Stimulated activated CD8-positive, alpha-beta memory T cell treated with anti-CD3 and anti-CD28 coated beads, Interleukin-4, amount 100 ng/mL, for 48 hours (primary cell): ENCODE measurements around the gene OBP2A.

Source experiments
- DNase-seq: peaks from one replicate; pipeline ENCODE4 v3.0.0-alpha.2; 2020

OBP2A gene

DNA sequence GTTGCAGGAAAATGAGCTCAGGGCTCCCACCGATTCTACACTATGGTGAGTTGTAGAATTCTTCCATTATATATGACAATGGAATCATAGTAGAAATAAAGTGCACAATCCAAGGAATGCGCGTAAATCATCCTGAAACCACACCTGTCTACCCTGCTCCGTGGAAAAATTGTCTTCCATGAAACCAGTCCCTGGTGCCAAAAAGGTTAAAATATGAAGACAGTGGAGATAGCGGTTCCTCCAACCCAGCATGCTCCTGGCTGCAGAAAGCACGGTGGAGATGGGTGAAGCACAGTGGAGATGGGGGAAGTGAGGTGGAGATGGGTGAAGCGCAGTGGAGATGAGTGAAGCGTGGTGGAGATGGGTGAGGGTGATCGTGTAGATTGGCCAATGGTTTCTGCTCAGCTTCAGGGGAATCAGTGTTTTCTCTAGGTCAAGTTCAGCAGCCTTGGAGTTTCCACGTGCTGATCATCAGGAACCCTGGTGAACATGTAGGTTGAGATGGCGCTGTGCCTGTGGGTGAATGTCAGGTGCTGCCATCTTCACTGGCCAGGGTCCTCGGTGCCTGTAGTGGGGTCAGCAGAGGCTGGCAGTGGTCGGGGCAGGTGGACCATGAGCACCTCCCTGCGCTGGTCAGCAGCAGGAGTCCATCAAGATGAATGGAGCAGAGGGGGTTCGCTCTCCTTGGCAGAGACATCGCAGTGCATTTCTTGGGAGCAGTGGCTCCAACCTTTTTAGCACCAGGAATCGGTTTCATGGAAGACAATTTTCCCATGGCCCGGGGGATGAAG, 35.9 kb downstream of the OBP2A start:
- no peak for DNase-seq

DNA sequence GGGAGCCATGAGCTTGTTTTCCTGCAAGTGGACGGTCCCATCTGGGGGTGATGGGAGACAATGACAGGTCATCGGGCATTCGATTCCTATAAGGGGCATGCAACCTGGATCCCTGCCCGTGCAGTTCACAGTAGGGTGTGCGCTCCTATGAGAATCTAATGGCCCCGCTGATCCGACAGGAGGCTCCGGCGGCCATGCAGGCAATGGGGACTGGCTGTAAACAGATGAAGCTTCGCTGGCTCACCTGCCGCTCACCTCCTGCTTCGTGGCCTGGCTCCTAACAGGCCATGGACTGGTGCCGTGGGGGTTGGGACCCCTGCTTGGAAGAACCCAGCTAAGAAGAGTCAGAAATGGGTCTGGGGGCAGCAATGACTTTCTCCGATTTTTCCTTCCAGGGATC, 36.6 kb downstream of the OBP2A start:
- DNase-seq = no peak

GRCh38 chr9:135582966-135583687, 37.2 kb downstream of the OBP2A start:
- no peak for DNase-seq

DNA sequence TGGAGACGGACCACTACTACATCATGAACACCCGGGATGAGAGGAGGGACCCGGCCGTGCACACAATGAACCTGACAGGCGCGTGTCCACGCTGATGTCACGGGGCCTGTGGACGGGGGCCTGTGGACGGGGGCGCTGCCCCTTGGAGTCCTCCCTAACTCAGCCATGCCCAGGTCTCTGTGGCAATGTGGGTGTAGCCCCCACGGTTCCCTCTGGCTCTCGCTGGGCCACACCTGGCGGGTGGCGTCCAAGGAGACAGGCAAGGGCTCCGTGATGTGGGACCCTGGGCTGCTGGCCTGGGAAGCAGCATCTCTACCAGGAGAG, 37.7 kb downstream of the OBP2A start:
- DNase-seq = no peak

- no peak for DNase-seq
These were observed 38.4 kb downstream of the OBP2A start for GRCh38 chr9:135584371-135584770.

DNA sequence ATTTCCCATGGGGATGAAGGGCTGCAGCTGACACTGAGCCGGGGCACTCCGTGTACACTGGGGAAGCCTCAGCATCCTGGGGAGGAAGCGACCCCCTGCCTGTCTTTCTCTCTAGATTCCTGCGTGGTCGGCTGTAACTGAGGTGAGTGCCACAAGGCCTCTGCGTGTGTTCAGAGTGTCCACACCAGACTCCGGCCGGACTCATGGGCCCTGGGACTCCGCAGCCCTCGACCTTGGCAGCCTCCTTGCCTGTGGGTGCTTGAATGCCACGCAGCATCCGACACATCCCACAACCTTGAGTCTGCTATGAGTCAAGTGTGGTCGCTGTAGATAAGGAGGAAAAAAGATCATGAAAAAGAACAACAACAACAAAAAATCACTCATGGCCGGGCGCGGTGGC, 39.0 kb downstream of the OBP2A start:
- DNase-seq = no peak

GRCh38 chr9:135586601-135587109, 40.7 kb downstream of the OBP2A start:
- no peak for DNase-seq

- no peak for DNase-seq
These were observed 41.7 kb downstream of the OBP2A start for GRCh38 chr9:135587658-135588057.

DNA sequence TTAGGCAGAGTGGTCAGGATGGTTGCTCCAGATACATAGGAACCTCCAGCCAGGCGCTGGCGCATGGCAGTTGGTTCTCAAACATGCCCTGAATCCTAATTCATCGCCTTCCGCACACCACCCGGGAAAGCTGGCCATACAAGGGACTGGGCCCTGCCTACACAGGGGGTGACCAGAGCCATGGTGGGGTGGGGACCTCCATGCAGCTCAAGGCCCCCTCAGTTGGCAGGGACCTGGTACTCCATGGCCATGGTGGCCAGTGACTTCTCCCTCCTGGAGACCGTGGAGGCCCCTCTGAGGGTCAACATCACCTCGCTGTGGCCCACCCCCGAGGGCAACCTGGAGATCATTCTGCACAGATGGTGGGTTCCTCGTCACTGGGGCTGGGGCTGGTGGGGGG, 42.4 kb downstream of the OBP2A start:
- no peak for DNase-seq

DNA sequence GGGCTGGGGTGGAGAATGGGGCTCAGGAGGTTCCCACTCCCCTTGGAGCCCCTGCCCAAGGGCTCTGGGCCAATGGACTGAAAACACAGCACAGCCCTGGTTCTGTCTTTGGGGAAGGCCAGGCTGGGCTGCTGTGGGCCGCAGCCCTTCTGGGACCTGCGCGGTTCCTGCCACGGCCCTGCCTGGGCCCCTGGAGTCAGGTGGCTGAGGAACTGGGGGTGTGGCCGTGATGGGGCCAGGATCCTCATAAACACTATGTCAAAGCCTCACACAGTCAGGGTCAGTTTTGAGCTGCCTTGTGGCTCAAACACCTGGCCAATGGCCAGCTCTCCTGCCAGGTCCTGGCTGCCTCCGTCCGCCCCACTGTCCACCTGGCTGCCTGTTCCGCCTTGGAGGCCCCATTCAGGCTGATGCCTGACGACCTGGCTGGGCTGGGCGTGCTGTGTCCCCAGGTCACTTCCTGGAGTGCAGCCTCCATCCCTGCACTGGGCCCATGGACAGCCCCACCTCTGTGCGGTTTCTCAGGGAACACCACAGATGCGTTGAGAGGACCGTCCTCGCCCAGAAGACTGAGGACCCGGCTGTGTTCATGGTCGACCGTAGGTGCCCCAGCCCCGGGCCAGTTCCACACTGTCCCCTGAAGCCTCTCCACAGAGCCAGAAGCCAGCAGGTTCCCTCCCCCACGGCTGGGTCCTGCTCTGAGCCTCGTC, 43.1 kb downstream of the OBP2A start:
- DNase-seq = no peak

DNA sequence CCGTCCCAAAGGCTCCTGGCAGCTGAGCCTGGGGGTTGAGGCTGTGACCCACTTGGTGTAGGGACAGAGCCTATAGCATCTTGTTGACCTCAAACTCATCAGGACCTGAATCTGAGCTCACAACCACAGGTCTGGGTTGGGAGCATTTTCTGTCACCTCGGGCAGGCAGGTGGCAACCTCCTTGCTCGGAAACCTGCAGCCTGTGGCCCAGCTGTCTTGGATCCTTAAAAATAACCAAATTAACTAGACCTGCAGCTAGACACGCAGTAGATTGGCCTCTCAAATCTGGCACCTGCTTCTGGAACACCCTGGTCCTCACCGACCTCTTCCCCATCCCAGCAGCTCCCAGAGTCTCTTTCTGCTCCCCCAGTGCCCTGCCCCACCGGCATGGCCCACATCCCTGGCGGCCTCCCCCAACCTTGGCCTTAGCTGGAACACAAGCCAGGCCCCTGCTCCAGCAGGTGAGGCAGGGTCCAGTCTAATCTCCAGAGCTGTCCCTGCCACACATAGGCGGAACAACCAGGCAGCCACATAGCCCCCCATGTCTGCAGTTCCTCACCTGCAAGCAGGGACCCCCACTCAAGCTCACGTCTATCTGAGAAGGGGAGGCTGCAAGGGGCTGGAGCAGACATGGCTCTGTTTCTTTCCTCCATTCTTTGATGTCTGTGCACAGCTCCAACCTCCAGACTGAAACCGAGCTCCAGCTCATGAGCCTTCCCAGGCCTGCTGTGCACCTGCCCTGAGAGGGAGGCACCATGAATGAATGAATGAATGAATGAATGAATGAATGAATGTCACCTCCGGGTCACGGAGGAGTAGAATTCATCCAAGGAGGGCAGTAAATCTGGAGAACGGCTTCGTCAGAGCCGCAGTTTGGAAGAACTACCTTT, 43.9 kb downstream of the OBP2A start:
- DNase-seq = no peak

GRCh38 chr9:135590486-135591079, 44.7 kb downstream of the OBP2A start:
- no peak for DNase-seq

DNA sequence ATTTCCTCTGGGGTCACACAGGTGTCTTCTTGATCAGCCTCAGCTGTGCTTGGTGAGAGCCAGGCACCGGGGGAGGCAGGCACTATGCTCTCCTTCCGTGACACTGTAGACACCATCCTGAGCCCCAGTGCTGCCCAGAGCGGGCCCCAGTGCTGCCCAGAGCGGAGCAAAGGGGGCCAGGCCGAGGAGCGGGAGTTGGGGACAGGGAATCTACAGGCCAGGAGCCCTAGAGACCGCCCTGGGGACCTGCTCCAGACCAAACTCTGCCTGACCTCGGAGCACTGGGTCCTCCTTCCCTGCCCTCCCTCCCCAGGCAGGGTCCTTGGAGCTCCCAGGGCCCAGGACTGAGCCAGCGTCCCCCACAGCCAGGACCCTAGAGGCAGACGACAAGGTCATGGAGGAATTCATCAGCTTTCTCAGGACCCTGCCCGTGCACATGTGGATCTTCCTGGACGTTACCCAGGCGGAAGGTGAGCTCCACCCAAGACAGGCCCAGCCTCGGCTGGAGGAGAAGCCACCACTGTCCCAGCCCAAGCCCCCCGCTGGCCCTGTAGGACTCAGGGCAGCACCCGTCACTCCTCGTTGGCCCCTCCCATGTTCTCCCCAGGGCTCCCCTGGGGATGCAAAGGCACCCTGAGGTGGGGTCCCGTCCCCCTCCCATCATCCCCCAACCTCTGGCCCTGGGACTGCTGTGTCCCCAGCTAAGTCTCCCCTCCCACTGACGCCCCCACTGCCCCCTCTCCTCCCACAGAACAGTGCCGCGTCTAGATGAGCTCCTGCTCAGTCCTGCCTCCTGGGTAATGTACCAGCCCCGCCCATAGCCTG, 45.8 kb downstream of the OBP2A start:
- peak; percentile 5 for DNase-seq

GRCh38 chr9:135592331-135592590, 46.3 kb downstream of the OBP2A start:
- no peak for DNase-seq

GRCh38 chr9:135592625-135593024, 46.7 kb downstream of the OBP2A start:
- DNase-seq = peak; percentile 2

- DNase-seq = no peak
These were observed 50.3 kb downstream of the OBP2A start for GRCh38 chr9:135596211-135596610.
